HepG2 (cell line): ENCODE data around the gene CIT. TPM values are rescaled to one million over a fixed set of nuclear protein-coding genes. Genes with fewer than 3 reads are reported as not detected.

Experiments used
- ATAC-seq: fragments of 200-7000 bp; cut with Tn5 transposase; 3 replicates; pipeline ENCODE4 v1.9.1; 2020; ENCODE audit warnings: mild to moderate bottlenecking, moderate library complexity
- BruUV-seq: library from RNA; stranded (reverse); fragments of 400-500 nt; replicated peaks from 2 replicates; lab custom pipeline; 2021; lab: Mats Ljungman, UMichigan
- CTCF ChIA-PET: fragments of 300-600 bp; formaldehyde crosslinking; extraction: SDS; loops from one replicate; lab custom pipeline; 2021; ENCODE audit warnings: low total read pairs, inconsistent platforms, low intra/inter-chr PET ratio; lab: Yijun Ruan, JAX
- POLR2A ChIA-PET: fragments of 350-600 bp; sonication (Branson Sonifier 250); formaldehyde crosslinking; loops from one replicate; lab custom pipeline; 2020; ENCODE audit warnings: antibody characterized with exemption, inconsistent platforms; lab: Yijun Ruan, JAX
- DNase-seq: peaks from one replicate; pipeline ENCODE4 v3.0.0-alpha.2; 2015; ENCODE audit warnings: low spot score
- FAIRE-seq: peaks from 3 replicates; lab custom pipeline; 2011; peaks lifted over from hg19 to GRCh38; lab: Jason Lieb, UNC
- H2AFZ ChIP-seq: one replicate; pipeline ENCODE4 v1.6.1; 2011; ENCODE audit warnings: low read length, inconsistent platforms
- H3K27ac ChIP-seq: fragments of 300-600 bp; 3 replicates; pipeline ENCODE4 v1.8.0; 2011; ENCODE audit warnings: mixed run types, mild to moderate bottlenecking, mixed read lengths, low read length, inconsistent platforms; ENCODE audit not compliant: insufficient read depth; ENCODE audit errors: extremely low read length
- H3K27me3 ChIP-seq, 2 experiments: fragments of 200-600 bp in 1 of 2; 2 replicates in 1 of 2; 3 replicates in 1 of 2; pipeline versions ENCODE4 v1.6.0 to v1.8.0; 2011; ENCODE audit warnings: low read length in 2 of 2, mild to moderate bottlenecking in 2 of 2, moderate library complexity in 2 of 2, inconsistent platforms in 1 of 2; ENCODE audit not compliant: insufficient read depth in 2 of 2, control insufficient read depth in 1 of 2
- H3K36me3 ChIP-seq, 2 experiments: fragments of 200-600 bp in 1 of 2; replicated peaks in 1 of 2; 2 replicates in 1 of 2; 3 replicates in 1 of 2; pipeline versions ENCODE4 v1.5.1 to v1.8.0; 2011; ENCODE audit warnings: low read length in 2 of 2, inconsistent platforms in 1 of 2; ENCODE audit not compliant: insufficient read depth in 2 of 2, control insufficient read depth in 1 of 2
- H3K4me1 ChIP-seq: 2 replicates; pipeline ENCODE4 v1.5.1; 2012; ENCODE audit warnings: low read length, inconsistent platforms; ENCODE audit not compliant: insufficient read depth
- H3K4me2 ChIP-seq: 2 replicates; pipeline ENCODE4 v1.6.0; 2011; ENCODE audit warnings: low read depth, low read length, inconsistent platforms
- H3K4me3 ChIP-seq, 3 experiments: fragments of 200-600 bp in 1 of 3; sonication (generic), shearing (Covaris generic) in 1 of 3; replicated peaks in 1 of 3; 2 replicates each; pipeline ENCODE4 v1.5.1; 2011 to 2016; ENCODE audit warnings: low read length in 3 of 3, inconsistent platforms in 2 of 3, low read depth in 2 of 3, mild to moderate bottlenecking in 2 of 3, control low read depth in 1 of 3, mixed read lengths in 1 of 3; ENCODE audit not compliant: insufficient read depth in 1 of 3
- H3K79me2 ChIP-seq: one replicate; pipeline ENCODE4 v1.6.1; 2011; ENCODE audit warnings: low read length, inconsistent platforms; ENCODE audit not compliant: insufficient read depth
- H3K9ac ChIP-seq: 2 replicates; pipeline ENCODE4 v1.6.0; 2011; ENCODE audit warnings: mild to moderate bottlenecking, low read depth, low read length, inconsistent platforms; ENCODE audit not compliant: insufficient read depth
- H3K9me3 ChIP-seq: 2 replicates; pipeline ENCODE4 v1.5.1; 2012; ENCODE audit warnings: mild to moderate bottlenecking, low read length
- H4K20me1 ChIP-seq: 2 replicates; pipeline ENCODE4 v1.6.0; 2011; ENCODE audit warnings: inconsistent platforms, mild to moderate bottlenecking, low read length, moderate library complexity; ENCODE audit not compliant: insufficient read depth
- ARNT ChIP-seq: fragments of 450-650 bp; IDR thresholded peaks from 2 replicates; pipeline ENCODE4 v1.6.1; 2017
- ATF7-NPFF ChIP-seq: sonication (generic); formaldehyde crosslinking; IDR thresholded peaks from 2 replicates; pipeline ENCODE4 v1.8.1; 2023; ENCODE audit warnings: mild to moderate bottlenecking, low read depth, missing genetic modification reagents, moderate library complexity
- REXO4 ChIP-seq: sonication (generic); formaldehyde crosslinking; IDR thresholded peaks from 2 replicates; pipeline ENCODE4 v1.8.0; 2022; ENCODE audit warnings: missing genetic modification reagents, mild to moderate bottlenecking, borderline replicate concordance
- STAT6 ChIP-seq: sonication (generic); formaldehyde crosslinking; IDR thresholded peaks from 2 replicates; pipeline ENCODE4 v1.4.0; 2020; ENCODE audit warnings: missing genetic modification reagents, mild to moderate bottlenecking, borderline replicate concordance
- USF2 ChIP-seq, 2 experiments: sonication (generic) in 1 of 2; formaldehyde crosslinking in 1 of 2; IDR thresholded peaks; 2 replicates each; pipeline versions ENCODE4 v1.5.1 to v1.6.1; 2011 to 2020; ENCODE audit warnings: borderline replicate concordance in 1 of 2, low read depth in 1 of 2, low read length in 1 of 2, mild to moderate bottlenecking in 1 of 2, missing genetic modification reagents in 1 of 2, moderate library complexity in 1 of 2
- ZMYM4 ChIP-seq: sonication (generic); formaldehyde crosslinking; IDR thresholded peaks from 2 replicates; pipeline ENCODE4 v1.8.1; 2023; ENCODE audit warnings: mild to moderate bottlenecking, missing genetic modification reagents
- ZNF225 ChIP-seq: sonication (generic); formaldehyde crosslinking; IDR thresholded peaks from 2 replicates; pipeline ENCODE4 v1.4.0; 2020; ENCODE audit warnings: mild to moderate bottlenecking, missing genetic modification reagents
- ZNF382 ChIP-seq: sonication (generic); formaldehyde crosslinking; IDR thresholded peaks from 2 replicates; pipeline ENCODE4 v1.5.0; 2020; ENCODE audit warnings: missing genetic modification reagents, mild to moderate bottlenecking, borderline replicate concordance
- WGBS: methylation state at CpG from one replicate; pipeline ENCODE4 v1.1.6; 2017; ENCODE audit warnings: low lambda C conversion rate; 5-methylcytosine and 5-hydroxymethylcytosine counted together
- in situ Hi-C: cut with HindIII; loops from 2 replicates; pipeline ENCODE4 v1.10.0; 2017; ENCODE audit warnings: low pct_unique_long_range_greater_than_20kb; ENCODE audit not compliant: extremely low pct_ligation_motif_present
- intact Hi-C: fragments of 100-400 bp; cut with micrococcal nuclease; formaldehyde crosslinking; loops from one replicate; pipeline ENCODE4 v1.10.0; 2022; ENCODE audit not compliant: unreplicated experiment
- polyA plus RNA-seq, 8 experiments: library from polyadenylated mRNA; depleted of rRNA in 3 of 8; stranded (reverse) in 7 of 8; unstranded in 1 of 8; fragments of >200 nt; fragmentation: Illumina TruSeq in 4 of 8; extraction: Trizol in 4 of 8; gene quantifications; 2 replicates each; pipeline versions ENCODE4 v1.2.1 to v1.2.3, GENCODE V29; 2011 to 2016; ENCODE audit warnings: low read depth in 4 of 8, missing spikeins in 1 of 8, mixed read lengths in 1 of 8; ENCODE audit not compliant: insufficient read depth in 1 of 8
- total RNA-seq, 5 experiments: library from RNA; depleted of rRNA; stranded (reverse); fragments of >200 nt; fragmentation: Illumina TruSeq; extraction: Trizol; gene quantifications; 2 replicates each; pipeline ENCODE4 v1.2.3, GENCODE V29; 2016; ENCODE audit warnings: low read depth in 1 of 5

CIT gene
- total and polyA plus RNA-seq, 2 of the 13 experiments (the other 11 are each of a cell fraction or from before 2014, with no cell fraction given): 7.7 to 11.7 TPM

GRCh38 chr12:119822046-119822445, 55.1 kb downstream of the CIT start (continued):
- TF ChIP-seq USF2 (IDR thresholded peaks at IDR 0.05; ENCODE audit: low read depth, low read length) (no peak), USF2 (CRISPR knock-in tag; IDR thresholded peaks at IDR 0.05; ENCODE audit: borderline replicate concordance) (no peak), STAT6 (CRISPR knock-in tag) (no peak)

- CTCF ChIA-PET: no interaction called here
- FAIRE-seq (no peak), DNase-seq (no peak), ATAC-seq (no peak)
- in situ Hi-C loops (no loop called here), intact Hi-C loops (no loop called here)
- whole genome bisulfite sequencing: 100% methylated on average over 5 of the region's 5 CpGs
- no TSS peak for BruUV-seq
- Histone ChIP-seq H4K20me1 (no peaks in the 10 kb centered on the region), H2AFZ (no peak overlapping the region), H3K9me3 (no peaks in the 10 kb centered on the region), H3K27ac (no peak overlapping the region), H3K79me2 (no peaks in the 10 kb centered on the region), H3K4me1 (no peaks in the 10 kb centered on the region), H3K9ac (no peak overlapping the region), H3K36me3 (peaks cover 2 to 13% of the 10 kb centered on the region in 2 experiments; a peak in 2 of 5 replicates), H3K4me3 (no peak overlapping the region), H3K27me3 (no peaks in the 10 kb centered on the region), H3K4me2 (no peak overlapping the region)
- TF ChIP-seq ATF7-NPFF (CRISPR knock-in tag) (no peak), ZNF225 (no peak), ZMYM4 (CRISPR knock-in tag) (no peak), ZNF382 (CRISPR knock-in tag) (no peak), ARNT (no peak), REXO4 (CRISPR knock-in tag) (no peak)
- POLR2A ChIA-PET: no interaction called here
These were observed 57.8 kb downstream of the CIT start for GRCh38 chr12:119819322-119819721.
